ENCODE measurements around the gene TIMM9.
A peak's percentile ranks its signal among the peaks of the same experiment; 100 is the strongest.

The TIMM9 gene, protein sequence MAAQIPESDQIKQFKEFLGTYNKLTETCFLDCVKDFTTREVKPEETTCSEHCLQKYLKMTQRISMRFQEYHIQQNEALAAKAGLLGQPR

DNA sequence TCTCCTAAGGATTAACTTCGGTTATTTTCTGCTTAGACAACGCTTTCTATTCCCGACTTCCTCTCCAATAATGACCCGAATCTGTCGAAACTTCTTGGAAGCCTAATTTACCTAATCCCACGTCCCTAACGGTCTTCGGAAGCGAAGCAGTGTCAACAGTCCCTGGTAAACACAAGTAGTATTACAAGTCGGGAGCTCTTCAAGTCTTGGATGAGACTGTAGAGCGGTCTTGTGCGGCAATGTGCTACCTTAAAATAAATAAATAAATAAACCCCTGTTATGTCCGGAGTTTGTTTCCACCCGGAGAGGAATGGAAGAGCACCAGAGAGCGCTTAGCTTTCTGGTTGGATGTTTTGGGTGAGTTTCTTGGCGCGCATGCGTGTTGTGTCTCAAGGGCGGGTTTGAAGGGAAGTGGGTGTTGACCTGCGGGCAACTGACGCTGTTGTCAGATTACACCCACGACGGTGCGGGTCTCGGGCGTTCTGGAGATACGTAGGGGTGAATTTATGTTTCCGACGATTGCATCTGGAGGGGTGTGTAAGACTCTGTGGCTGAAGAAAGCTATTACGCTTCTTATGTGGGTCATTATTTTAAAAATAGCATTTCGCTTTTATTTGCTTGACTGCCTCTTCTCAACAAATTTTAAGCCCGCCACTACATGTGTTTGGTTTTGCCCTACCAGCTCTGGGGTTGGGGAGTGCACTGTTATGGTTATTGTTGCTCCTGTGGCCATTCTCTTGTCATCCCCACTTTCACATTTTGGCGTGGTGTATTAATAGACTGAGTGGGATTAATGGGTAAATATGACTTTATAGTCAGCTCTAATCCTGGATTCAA lies at the start of gene TIMM9, which contains the start of gene KIAA0586:
TIMM9 (minus strand) TSS at position 251 of the 837 bp plus-strand sequence. CDS start 15,586 bp downstream, outside the sequence.
KIAA0586 (plus strand) TSS at position 439 of the 837 bp plus-strand sequence. CDS start 546 bp downstream, outside the sequence.
- H3K4me3 ChIP-seq (ENCODE audit: low read length), result peak within 1 kb of the TSS; percentile 74
- TF ChIP-seq, protein P1, sequence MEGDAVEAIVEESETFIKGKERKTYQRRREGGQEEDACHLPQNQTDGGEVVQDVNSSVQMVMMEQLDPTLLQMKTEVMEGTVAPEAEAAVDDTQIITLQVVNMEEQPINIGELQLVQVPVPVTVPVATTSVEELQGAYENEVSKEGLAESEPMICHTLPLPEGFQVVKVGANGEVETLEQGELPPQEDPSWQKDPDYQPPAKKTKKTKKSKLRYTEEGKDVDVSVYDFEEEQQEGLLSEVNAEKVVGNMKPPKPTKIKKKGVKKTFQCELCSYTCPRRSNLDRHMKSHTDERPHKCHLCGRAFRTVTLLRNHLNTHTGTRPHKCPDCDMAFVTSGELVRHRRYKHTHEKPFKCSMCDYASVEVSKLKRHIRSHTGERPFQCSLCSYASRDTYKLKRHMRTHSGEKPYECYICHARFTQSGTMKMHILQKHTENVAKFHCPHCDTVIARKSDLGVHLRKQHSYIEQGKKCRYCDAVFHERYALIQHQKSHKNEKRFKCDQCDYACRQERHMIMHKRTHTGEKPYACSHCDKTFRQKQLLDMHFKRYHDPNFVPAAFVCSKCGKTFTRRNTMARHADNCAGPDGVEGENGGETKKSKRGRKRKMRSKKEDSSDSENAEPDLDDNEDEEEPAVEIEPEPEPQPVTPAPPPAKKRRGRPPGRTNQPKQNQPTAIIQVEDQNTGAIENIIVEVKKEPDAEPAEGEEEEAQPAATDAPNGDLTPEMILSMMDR (conservative IDR thresholded peaks at IDR 0.05; ENCODE audit: low read depth, low read length), result no peak
- peak; percentile 94 for DNase-seq (ENCODE audit: low read depth)

DNA sequence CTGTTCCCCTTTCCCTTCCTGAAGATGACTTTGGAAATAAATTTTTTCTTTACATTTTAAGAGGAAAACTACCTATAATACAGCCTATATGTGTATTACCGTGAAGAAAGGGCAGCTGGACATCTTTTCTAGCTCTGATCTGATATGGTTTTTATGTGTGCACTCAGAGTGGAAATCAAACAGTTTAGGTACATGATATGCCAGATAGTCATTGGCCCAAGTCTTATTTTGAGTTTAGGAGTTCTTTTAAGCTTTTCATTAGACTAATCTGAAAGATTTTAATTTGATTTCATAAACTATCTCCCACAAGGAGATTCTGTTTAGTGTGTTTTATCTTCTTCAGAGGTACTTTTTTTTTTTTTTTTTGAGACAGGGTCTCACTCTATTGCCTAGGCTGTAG lies 49.0 kb upstream of the TIMM9 start:
- DNase-seq (ENCODE audit: low read depth), result no peak
- TF ChIP-seq, protein P1 (conservative IDR thresholded peaks at IDR 0.05; ENCODE audit: low read depth, low read length), result no peak
- H3K4me3 ChIP-seq (ENCODE audit: low read length), result no peak overlapping the region

DNA sequence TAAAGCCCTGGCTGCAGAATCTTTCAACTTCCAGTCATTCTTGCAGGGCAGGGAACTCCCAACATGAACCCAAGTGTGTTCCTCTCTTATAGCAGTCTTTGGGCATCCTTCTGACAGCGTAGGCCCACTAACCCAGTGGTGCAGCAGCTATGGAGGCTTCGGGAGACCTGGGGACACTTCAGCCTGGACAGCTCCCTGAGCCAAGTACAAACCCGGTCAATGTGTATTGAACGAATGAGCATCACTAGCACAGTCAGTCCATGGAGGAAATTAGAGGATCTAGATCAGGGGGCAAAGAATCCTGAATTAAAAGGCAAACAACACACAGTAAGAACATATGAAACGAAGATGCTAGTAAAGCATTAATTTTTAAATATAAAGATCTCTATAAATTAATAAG lies 42.0 kb upstream of the TIMM9 start:
- DNase-seq (ENCODE audit: low read depth), result no peak
- no peak overlapping the region for H3K4me3 ChIP-seq (ENCODE audit: low read length)
- TF ChIP-seq, protein P1 (conservative IDR thresholded peaks at IDR 0.05; ENCODE audit: low read depth, low read length), result no peak

DNA sequence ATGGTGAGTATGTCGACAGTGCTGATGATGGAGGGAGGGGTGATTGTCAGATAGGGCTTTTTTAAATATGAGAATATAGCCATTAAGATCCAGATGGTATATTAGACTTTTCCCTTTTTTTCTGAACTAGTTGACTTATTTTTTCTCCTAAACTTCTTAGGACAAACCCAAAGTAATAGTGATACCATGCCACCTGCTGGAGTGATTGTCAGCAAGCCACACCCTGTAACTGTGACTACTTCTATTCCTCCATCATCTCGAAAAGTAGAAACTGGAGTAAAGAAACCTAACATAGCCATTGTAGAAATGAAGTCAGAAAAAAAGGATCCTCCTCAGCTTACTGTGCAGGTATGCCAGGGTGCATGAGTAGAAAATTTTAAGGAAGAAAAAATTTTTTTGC lies 40.2 kb upstream of the TIMM9 start:
- no peak for DNase-seq (ENCODE audit: low read depth)
- H3K4me3 ChIP-seq (ENCODE audit: low read length), result no peak overlapping the region
- TF ChIP-seq, protein P1 (conservative IDR thresholded peaks at IDR 0.05; ENCODE audit: low read depth, low read length), result no peak

DNA sequence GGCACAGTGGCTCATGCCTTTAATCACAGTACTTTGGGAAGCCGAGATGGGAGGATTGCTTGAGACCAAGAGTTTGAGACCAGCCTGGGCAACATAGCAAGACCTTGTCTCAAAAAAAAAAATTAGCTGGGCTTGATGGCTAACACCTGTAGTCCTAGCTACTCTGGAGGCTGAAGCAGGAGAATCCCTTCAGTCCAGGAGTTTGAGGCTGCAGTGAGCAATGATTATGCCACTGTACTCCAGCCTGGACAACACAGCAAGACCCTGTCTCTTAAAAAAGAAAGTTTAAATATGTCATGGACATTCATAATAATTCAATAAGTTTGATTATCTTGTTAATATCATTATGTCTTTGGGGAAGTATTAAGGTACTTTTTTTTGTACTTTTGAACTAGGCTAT lies 39.1 kb upstream of the TIMM9 start:
- no peak overlapping the region for H3K4me3 ChIP-seq (ENCODE audit: low read length)
- TF ChIP-seq, protein P1 (conservative IDR thresholded peaks at IDR 0.05; ENCODE audit: low read depth, low read length), result no peak
- no peak for DNase-seq (ENCODE audit: low read depth)

DNA sequence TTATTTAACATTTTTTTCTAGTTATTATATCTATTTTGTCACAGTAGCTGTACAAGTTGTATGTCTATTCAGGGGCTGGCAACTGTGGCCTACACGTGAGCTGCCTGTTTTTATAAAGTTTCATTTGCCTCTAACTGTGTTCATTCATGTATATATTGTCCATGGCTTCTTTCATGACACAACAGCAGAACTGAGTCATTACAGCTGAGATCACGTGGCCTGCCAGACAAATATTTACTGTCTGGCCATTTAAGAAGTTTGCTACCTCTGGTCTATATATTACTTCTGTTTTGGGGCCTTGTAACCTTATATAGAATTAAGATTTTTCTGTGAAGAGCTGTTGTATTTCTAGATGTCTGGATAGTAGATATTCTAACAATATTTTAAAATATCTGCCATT lies 38.1 kb upstream of the TIMM9 start:
- no peak overlapping the region for H3K4me3 ChIP-seq (ENCODE audit: low read length)
- TF ChIP-seq, protein P1 (conservative IDR thresholded peaks at IDR 0.05; ENCODE audit: low read depth, low read length), result no peak
- DNase-seq (ENCODE audit: low read depth), result no peak

DNA sequence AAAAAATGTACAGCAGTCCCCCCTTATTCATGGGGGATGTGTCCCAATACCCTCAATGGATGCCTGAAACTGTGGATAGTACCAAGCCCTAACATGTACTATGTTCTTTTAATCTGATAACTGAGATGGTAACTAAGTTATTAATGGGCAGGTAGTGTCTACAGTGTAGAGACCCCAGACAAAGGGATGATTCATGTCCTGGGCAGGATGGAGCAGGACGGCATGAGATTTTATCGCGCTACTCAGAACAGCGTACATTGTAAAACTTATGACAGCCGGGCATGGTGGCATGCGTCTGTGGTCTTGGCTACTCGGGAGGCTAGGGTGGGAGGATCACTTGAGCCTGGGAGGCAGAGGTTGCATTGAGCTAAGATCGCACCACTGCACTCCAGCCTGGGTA lies 37.3 kb upstream of the TIMM9 start:
- TF ChIP-seq, protein P1 (conservative IDR thresholded peaks at IDR 0.05; ENCODE audit: low read depth, low read length), result no peak
- no peak overlapping the region for H3K4me3 ChIP-seq (ENCODE audit: low read length)
- no peak for DNase-seq (ENCODE audit: low read depth)
